GM18517 (cell line): Measurements from ENCODE around the gene PAPPA2.
"Not testable (repeated sequence)": the region's sequence is repeated elsewhere in the genome, so short reads cannot be mapped to it uniquely, and the experiment has no call there.

Experiments used
- ATAC-seq: cut with Tn5 transposase; IDR thresholded peaks from one replicate; pipeline ENCODE4 v1.9.1; 2021; ENCODE audit warnings: mild to moderate bottlenecking, moderate library complexity; ENCODE audit not compliant: unreplicated experiment

The PAPPA2 gene

GRCh38 chr1:176745945-176746344 lies 283.0 kb downstream of the PAPPA2 start:
- no peak for ATAC-seq

DNA sequence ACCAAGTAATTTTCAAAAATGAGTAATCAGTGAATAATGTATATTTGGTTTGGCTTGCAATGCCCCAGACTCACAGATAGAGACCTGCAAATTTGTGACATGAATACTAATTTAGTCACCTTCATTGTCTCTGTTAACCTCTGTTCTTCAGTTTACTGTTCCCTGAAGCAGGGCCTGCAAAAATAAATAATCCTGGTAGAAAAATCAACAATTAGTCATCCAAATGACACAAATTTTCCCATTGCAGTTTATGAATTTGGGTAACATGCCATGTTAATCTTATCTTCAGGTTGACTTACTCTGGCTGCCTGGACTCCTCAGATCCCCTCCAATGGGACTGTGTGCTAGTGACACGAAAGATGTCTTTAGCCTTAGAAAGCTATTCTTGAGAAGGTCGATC lies 289.5 kb downstream of the PAPPA2 start:
- no peak for ATAC-seq

DNA sequence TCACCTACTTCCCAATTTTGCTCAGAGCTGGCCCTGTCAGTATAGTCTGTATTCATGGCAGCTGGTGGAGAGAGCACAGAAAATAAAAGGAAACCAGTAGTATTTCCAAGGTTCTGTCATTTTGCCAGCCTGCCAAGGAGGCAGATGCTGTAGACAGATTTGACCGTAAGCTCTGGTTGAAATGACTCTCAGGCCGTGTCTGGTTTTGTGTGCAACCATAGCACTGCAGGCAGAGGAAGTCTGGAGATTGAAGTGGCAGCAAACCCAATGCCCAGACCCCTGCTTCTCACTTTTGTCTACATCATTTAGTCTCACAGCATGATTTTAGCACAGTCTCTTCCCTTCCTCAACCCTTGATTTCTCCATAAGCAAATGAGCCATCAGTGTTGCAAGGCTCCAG lies 291.7 kb downstream of the PAPPA2 start:
- ATAC-seq = no peak

GRCh38 chr1:176756817-176757216 lies 293.8 kb downstream of the PAPPA2 start:
- not testable (repeated sequence) for ATAC-seq

DNA sequence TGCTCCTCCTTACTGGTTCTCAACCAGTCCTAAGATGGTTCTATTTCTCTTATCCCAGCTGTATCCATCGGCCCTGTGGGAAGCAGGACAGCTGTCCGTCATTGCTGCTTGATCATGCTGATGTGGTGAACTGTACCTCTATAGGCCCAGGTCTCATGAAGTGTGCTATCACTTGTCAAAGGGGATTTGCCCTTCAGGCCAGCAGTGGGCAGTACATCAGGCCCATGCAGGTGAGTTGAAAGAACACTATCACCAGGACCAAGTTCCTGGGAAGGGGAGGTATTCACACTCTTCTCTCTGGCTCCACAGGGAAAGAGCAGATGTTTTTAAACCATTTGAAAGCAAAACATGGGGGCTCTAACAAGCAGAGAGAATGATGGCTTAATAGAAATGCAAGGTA lies 302.6 kb downstream of the PAPPA2 start:
- ATAC-seq = no peak

- no peak for ATAC-seq
These were observed 303.8 kb downstream of the PAPPA2 start for GRCh38 chr1:176766779-176767178.

GRCh38 chr1:176767714-176768136 lies 304.8 kb downstream of the PAPPA2 start:
- no peak for ATAC-seq

- ATAC-seq = no peak
These were observed 305.6 kb downstream of the PAPPA2 start for GRCh38 chr1:176768532-176768931.

DNA sequence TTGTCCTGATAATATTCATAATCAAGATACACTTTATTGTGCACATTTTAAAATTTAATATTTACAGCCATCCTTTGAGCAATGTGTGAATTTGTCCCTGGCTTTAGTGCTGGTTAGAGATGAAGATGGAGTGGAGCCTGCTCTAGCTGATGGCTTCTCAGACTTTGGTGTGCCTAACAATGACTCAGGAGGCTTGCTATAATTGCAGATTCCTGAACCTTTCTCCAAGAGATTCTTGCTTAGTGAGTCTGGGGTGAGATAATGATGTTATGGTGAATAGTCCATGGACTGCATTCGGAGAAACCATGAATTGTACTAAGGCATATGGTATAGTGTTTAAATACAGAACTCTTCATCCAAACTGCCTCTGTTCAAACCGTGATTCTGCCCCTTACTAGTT lies 307.1 kb downstream of the PAPPA2 start:
- ATAC-seq = no peak

GRCh38 chr1:176773038-176773437 lies 310.1 kb downstream of the PAPPA2 start:
- ATAC-seq = no peak

- no peak for ATAC-seq
These were observed 311.2 kb downstream of the PAPPA2 start for GRCh38 chr1:176774224-176774623.

- no peak for ATAC-seq
These were observed 312.4 kb downstream of the PAPPA2 start for GRCh38 chr1:176775378-176775777.

- ATAC-seq = no peak
These were observed 313.0 kb downstream of the PAPPA2 start for GRCh38 chr1:176775996-176776395.

- no peak for ATAC-seq
These were observed 315.1 kb downstream of the PAPPA2 start for GRCh38 chr1:176778056-176778455.

GRCh38 chr1:176779992-176780328 lies 317.0 kb downstream of the PAPPA2 start:
- no peak for ATAC-seq

- ATAC-seq = no peak
These were observed 320.3 kb downstream of the PAPPA2 start for GRCh38 chr1:176783309-176783708.

GRCh38 chr1:176785056-176785455 lies 322.1 kb downstream of the PAPPA2 start:
- no peak for ATAC-seq

DNA sequence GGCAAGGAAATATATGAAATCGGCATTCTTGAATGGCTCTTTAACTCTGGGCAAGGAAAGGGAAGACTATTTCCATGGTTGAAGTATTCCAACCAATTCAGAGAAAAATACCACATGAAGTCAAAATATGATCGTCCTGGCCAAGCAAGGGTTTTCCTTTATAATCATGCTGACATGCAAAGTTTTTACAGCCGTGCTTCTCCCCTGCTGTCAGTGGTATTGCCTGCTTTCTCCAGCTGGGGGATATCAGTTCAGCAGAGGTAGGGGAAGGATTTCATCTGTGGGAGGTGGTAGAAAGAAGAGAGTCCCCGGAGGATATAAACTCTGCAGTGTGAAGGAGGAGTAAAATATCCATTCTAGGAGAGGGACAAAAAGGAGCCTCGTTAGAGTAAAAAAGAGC lies 322.8 kb downstream of the PAPPA2 start:
- no peak for ATAC-seq

DNA sequence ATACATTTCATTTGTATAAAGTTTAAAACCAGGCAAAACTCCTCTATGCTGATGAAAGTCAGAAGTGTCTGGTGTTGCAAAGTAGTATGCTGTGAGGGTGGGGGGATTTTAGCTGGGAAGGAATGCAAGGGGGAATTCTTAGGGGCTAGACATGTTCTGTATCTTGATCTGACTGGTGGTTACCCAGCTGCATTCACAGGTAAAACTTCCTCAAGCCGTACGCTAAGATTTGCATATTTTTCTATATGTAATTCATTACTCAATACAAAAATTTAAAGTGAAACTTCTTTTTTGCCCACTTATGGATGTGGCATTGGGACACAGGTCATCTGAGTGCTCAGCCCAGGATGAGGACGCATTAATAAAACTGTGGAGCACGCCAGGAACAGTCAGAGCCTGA lies 323.3 kb downstream of the PAPPA2 start:
- ATAC-seq = no peak

GRCh38 chr1:176789571-176790090 lies 326.7 kb downstream of the PAPPA2 start:
- ATAC-seq = no peak

DNA sequence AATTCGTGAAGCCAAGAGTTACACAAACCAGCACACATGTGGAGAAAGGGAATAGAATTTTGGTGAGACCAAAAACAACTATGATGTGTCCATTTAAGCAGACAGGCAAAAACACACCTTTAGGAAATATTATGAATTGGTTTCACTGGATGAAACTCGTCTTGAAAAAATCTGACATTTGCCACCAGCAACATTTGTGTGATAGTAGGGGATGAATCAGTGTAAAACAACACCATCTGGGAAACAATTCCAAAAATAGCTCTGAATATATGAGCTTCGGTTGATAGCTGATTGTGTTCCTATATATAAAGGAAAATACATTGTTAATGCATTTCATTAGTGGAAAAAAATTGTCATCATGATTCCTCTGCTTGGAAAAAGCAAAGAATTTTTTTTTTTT lies 327.8 kb downstream of the PAPPA2 start:
- no peak for ATAC-seq

- no peak for ATAC-seq
These were observed 328.9 kb downstream of the PAPPA2 start for GRCh38 chr1:176791906-176792305.

GRCh38 chr1:176794897-176795508 lies 332.0 kb downstream of the PAPPA2 start:
- ATAC-seq = no peak
